ENCODE measurements around the gene ADGRB3.

The ADGRB3 gene

DNA sequence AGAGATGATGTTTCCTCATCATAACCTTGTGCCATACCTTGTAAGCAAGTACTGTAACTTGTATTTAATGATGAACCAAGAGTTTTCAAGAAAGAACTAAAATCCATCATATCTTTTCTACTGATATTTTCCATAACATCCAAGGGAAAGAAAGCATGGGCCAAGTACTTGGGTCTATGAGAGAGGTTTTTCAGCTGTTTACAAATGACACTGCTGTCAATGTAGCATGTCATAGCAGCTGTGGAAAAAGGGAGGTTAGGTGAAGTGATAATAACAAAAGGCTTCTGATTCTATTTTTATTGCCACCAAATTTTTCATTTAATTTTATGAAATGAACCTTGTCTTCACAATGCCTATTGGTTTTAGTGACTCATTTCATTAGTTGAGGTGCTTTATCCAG lies 679.4 kb downstream of the ADGRB3 start:
- H3K4me3 ChIP-seq (replicated peaks; ENCODE audit: low read depth, low read length) = no peak overlapping the region
- DNase-seq (ENCODE audit: extremely low read depth, insufficient read length) = no peak
- TF ChIP-seq, protein P1, sequence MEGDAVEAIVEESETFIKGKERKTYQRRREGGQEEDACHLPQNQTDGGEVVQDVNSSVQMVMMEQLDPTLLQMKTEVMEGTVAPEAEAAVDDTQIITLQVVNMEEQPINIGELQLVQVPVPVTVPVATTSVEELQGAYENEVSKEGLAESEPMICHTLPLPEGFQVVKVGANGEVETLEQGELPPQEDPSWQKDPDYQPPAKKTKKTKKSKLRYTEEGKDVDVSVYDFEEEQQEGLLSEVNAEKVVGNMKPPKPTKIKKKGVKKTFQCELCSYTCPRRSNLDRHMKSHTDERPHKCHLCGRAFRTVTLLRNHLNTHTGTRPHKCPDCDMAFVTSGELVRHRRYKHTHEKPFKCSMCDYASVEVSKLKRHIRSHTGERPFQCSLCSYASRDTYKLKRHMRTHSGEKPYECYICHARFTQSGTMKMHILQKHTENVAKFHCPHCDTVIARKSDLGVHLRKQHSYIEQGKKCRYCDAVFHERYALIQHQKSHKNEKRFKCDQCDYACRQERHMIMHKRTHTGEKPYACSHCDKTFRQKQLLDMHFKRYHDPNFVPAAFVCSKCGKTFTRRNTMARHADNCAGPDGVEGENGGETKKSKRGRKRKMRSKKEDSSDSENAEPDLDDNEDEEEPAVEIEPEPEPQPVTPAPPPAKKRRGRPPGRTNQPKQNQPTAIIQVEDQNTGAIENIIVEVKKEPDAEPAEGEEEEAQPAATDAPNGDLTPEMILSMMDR (IDR thresholded peaks at IDR 0.05; ENCODE audit: insufficient read depth, low read length, poor library complexity, severe bottlenecking) = no peak

DNA sequence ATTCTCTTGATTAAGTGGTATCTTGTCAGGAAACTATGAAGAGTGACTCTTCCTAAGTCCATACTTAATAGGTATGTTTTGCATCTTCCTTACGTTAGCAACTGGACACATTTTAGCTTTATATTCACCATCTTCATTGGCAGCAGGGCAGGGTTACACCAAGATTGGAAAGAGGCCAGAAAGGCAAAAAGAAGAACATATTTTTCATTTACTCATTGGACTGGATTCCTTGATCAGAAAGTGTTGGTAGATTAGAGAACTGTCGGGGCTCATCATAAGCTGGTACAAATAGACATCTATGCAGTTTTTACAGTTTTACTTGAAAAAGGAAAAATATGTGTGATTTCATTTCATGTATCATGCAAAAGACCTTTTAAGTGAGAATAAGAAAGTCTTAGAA lies 696.8 kb downstream of the ADGRB3 start:
- TF ChIP-seq, protein P1 (IDR thresholded peaks at IDR 0.05; ENCODE audit: insufficient read depth, low read length, poor library complexity, severe bottlenecking) = no peak
- H3K36me3 ChIP-seq (ENCODE audit: control insufficient read depth, insufficient read depth, low read length) = no peaks in the 10 kb centered on the region
- DNase-seq (ENCODE audit: extremely low read depth, insufficient read length) = no peak
- H3K27me3 ChIP-seq (replicated peaks; ENCODE audit: control insufficient read depth, insufficient read depth, low read length) = no peaks in the 10 kb centered on the region
- H3K4me3 ChIP-seq (replicated peaks; ENCODE audit: low read depth, low read length) = no peak overlapping the region

More for the DNA sequence above, 679.4 kb downstream of the ADGRB3 start:
- Histone ChIP-seq H3K36me3 (ENCODE audit: control insufficient read depth, insufficient read depth, low read length) (no peaks in the 10 kb centered on the region), H3K27me3 (replicated peaks; ENCODE audit: control insufficient read depth, insufficient read depth, low read length) (no peaks in the 10 kb centered on the region)

DNA sequence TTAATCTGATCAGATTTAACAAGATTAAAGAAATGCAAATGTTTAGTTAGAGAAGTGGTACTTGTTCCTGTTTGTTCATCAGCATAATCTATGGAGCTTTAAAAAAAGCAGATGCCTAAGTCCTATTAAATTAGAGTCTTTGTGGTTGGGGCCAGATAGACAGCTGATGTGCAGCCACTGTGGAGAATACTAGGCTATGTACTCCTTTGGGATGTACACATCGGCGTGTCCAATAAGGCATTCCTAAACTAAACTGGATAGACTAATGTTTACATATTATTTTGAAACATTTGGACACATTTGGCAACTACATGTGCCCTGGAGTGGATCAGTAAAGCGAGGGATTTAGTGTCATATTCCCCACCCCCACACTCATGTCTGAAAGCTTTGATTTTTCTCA lies 702.2 kb downstream of the ADGRB3 start:
- TF ChIP-seq, protein P1 (IDR thresholded peaks at IDR 0.05; ENCODE audit: insufficient read depth, low read length, poor library complexity, severe bottlenecking) = no peak
- Histone ChIP-seq H3K27me3 (replicated peaks; ENCODE audit: control insufficient read depth, insufficient read depth, low read length) (no peaks in the 10 kb centered on the region), H3K36me3 (ENCODE audit: control insufficient read depth, insufficient read depth, low read length) (no peaks in the 10 kb centered on the region), H3K4me3 (replicated peaks; ENCODE audit: low read depth, low read length) (no peak overlapping the region)
- DNase-seq (ENCODE audit: extremely low read depth, insufficient read length) = no peak

DNA sequence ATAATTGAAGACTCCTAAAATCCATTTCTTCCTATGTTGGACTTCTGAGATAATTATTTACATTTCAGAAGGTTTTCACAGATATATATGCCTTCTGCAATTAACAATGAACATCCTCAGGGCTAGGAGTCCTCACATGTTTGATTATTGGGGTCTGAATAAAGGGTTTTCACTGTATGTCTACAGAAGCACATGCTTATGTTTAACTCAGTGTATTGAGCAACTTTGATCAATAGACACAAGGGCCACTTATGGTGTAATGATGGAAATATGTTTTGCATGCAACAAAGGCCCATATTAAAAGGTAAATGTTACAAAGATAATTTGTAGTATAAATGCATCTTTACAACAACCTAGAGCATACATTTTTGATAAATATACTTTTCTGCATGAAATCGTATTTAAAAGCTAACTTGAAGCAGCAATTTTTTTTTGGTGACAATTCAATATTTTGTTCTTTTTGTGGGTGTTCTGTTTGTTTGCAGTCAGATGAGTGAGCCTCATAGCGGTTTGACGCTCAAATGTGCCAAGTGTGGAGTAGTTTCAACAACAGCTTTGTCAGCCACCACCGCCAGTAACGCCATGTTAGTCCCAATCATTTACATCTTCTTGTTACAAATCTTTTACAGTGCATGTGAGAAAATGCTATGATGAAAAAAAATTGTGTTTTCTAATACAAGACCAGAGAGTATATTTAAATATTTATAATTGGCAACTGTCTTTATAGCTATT lies 703.5 kb downstream of the ADGRB3 start:
- Histone ChIP-seq H3K27me3 (replicated peaks; ENCODE audit: control insufficient read depth, insufficient read depth, low read length) (no peaks in the 10 kb centered on the region), H3K4me3 (replicated peaks; ENCODE audit: low read depth, low read length) (no peak overlapping the region), H3K36me3 (ENCODE audit: control insufficient read depth, insufficient read depth, low read length) (no peaks in the 10 kb centered on the region)
- no peak for DNase-seq (ENCODE audit: extremely low read depth, insufficient read length)
- TF ChIP-seq, protein P1 (IDR thresholded peaks at IDR 0.05; ENCODE audit: insufficient read depth, low read length, poor library complexity, severe bottlenecking) = no peak

DNA sequence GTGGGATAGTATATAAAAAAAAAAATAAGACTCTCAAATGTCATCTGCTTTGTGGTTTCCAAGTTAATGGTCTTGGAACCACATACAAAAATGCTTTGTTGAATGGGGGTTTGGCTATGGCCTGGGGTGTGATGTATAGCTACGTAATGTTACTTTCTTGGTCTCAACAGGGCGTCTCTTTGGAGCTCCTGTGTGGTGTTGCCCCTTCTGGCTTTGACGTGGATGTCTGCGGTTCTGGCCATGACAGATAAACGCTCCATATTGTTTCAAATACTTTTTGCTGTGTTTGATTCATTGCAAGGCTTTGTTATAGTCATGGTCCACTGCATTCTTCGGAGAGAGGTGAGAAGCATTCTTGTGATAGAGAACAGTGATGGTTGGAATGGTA lies 704.1 kb downstream of the ADGRB3 start:
- DNase-seq (ENCODE audit: extremely low read depth, insufficient read length) = no peak
- H3K27me3 ChIP-seq (replicated peaks; ENCODE audit: control insufficient read depth, insufficient read depth, low read length) = no peaks in the 10 kb centered on the region
- no peak overlapping the region for H3K4me3 ChIP-seq (replicated peaks; ENCODE audit: low read depth, low read length)
- TF ChIP-seq, protein P1 (IDR thresholded peaks at IDR 0.05; ENCODE audit: insufficient read depth, low read length, poor library complexity, severe bottlenecking) = no peak
- H3K36me3 ChIP-seq (ENCODE audit: control insufficient read depth, insufficient read depth, low read length) = no peaks in the 10 kb centered on the region

DNA sequence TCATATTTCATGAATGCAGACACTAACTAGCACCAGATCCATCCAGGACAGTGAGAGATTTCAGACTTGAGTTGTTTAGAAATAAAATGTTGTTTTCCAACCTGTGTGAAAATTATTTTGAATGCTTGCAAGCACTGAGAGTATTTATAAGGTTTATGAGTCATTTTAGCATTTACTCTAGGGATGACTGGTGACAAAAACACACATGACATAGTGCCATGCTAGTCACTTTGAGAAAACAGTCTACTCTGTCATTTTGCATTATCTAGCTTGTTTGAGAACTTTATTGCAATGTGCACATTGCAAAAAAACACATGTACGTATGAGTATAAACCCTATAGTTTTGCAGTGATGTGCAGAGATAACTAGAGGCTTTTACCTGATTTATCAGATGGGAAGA lies 705.1 kb downstream of the ADGRB3 start:
- TF ChIP-seq, protein P1 (IDR thresholded peaks at IDR 0.05; ENCODE audit: insufficient read depth, low read length, poor library complexity, severe bottlenecking) = no peak
- no peak overlapping the region for H3K4me3 ChIP-seq (replicated peaks; ENCODE audit: low read depth, low read length)
- no peaks in the 10 kb centered on the region for H3K36me3 ChIP-seq (ENCODE audit: control insufficient read depth, insufficient read depth, low read length)
- H3K27me3 ChIP-seq (replicated peaks; ENCODE audit: control insufficient read depth, insufficient read depth, low read length) = no peaks in the 10 kb centered on the region
- no peak for DNase-seq (ENCODE audit: extremely low read depth, insufficient read length)

All from GM06990 (cell line).